Measurements from ENCODE around the gene TRIM21.
"Not testable (repeated sequence)": the region's sequence is repeated elsewhere in the genome, so short reads cannot be mapped to it uniquely, and the experiment has no call there.

The TRIM21 gene

GRCh38 chr11:4393209-4393857 lies at the start of gene TRIM21:
TRIM21 (minus strand) TSS chr11:4393702; CDS start chr11:4390409, 3,293 bp downstream.
- DNase-seq = peak; percentile 45

GRCh38 chr11:4441515-4441914 lies 48.0 kb upstream of the TRIM21 start:
- DNase-seq = no peak

GRCh38 chr11:4436411-4436810 lies 42.9 kb upstream of the TRIM21 start:
- DNase-seq = no peak

GRCh38 chr11:4433856-4434255 lies 40.4 kb upstream of the TRIM21 start:
- DNase-seq = no peak

- no peak for DNase-seq
Observed at GRCh38 chr11:4430051-4430450, 36.5 kb upstream of the TRIM21 start.

GRCh38 chr11:4418403-4418802 lies 24.9 kb upstream of the TRIM21 start:
- no peak for DNase-seq

- DNase-seq = no peak
Observed at GRCh38 chr11:4416816-4417215, 23.3 kb upstream of the TRIM21 start.

GRCh38 chr11:4416306-4416705 lies 22.8 kb upstream of the TRIM21 start:
- no peak for DNase-seq

- DNase-seq = not testable (repeated sequence)
Observed at GRCh38 chr11:4406206-4406605, 12.7 kb upstream of the TRIM21 start.

- DNase-seq = no peak
Observed at GRCh38 chr11:4393858-4394223, 339 bp upstream of the TRIM21 start.

GRCh38 chr11:4388221-4388620 lies 5.3 kb downstream of the TRIM21 start:
- DNase-seq = no peak

- no peak for DNase-seq
Observed at GRCh38 chr11:4385978-4386740, 7.3 kb downstream of the TRIM21 start.

GRCh38 chr11:4381901-4382300 lies 11.6 kb downstream of the TRIM21 start:
- no peak for DNase-seq

GRCh38 chr11:4375431-4376140 lies 17.9 kb downstream of the TRIM21 start:
- DNase-seq = no peak

- no peak for DNase-seq
Observed at GRCh38 chr11:4370166-4370565, 23.3 kb downstream of the TRIM21 start.

GRCh38 chr11:4368286-4368685 lies 25.2 kb downstream of the TRIM21 start, which contains the start of gene OR52B4:
OR52B4 (minus strand) TSS chr11:4368386; CDS start chr11:4368295, 91 bp downstream.
- DNase-seq = no peak

GRCh38 chr11:4348142-4348541 lies 45.4 kb downstream of the TRIM21 start:
- DNase-seq = not testable (repeated sequence)

GRCh38 chr11:4345366-4345765 lies 48.1 kb downstream of the TRIM21 start:
- not testable (repeated sequence) for DNase-seq
